Renal cortex interstitium (tissue), 11 donors: ENCODE measurements around the gene TSNAX. TPM values are rescaled to one million over a fixed set of nuclear protein-coding genes. Genes with fewer than 3 reads are reported as not detected.
A peak's percentile ranks its signal among the peaks of the same experiment; 100 is the strongest.

Source experiments
- DNase-seq, 11 donors: peaks; one replicate each; pipeline ENCODE4 v3.0.0-alpha.2; 2013; ENCODE audit warnings: low read depth in 9 of 11, low spot score in 4 of 11; ENCODE audit errors: extremely low read depth in 1 of 11
- polyA plus RNA-seq, 3 donors: library from polyadenylated mRNA; unstranded; fragments of 120-200 nt; gene quantifications; one replicate each; pipeline ENCODE4 v1.2.1, GENCODE V29; 2013; ENCODE audit not compliant: insufficient read length in 3 of 3

Gene TSNAX
- polyA plus RNA-seq, 3 donors, result 54.3 to 71.0 (median 59.2) TPM

DNA sequence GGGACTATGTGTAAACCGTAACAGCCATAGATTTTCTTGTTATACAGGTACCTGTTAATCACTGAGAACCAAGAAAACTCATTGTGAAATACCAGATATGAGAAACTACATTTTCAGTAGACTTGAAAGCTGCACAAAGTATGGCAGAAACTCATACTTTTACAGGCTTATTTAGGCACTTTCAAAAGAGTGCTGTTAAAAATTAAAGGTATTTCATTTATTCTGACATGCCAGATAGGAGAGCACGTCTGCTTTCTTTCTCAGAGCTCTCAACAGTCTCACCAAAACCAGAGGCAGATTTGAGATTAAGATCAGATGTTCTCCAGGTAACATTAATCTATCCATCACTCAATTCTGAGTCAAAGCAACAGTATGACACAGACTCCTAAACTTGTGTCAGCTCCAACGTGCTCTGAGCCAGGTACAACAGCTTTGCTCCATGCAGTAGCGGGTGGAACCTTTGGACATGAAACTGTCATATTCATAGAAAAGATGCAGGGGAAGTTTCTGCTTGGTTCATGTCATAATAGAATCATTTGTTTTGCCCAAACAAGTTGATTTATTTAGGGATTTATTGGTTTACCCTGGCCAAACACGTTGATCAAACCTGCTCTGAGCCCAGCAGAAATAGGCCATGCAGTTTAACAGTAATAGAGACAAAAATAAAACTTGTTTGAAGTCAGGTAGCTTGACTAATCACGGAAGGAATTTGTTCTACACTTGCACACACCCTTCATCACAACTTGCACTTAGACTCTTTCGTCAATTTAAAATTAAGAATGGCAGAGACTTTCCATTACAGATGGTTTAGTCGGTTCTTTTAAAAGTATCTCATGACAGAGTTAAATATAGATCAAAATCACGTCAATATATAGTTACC is 20.8 kb upstream of the TSNAX start:
- no peak for DNase-seq

GRCh38 chr1:231508497-231508896 is 20.0 kb upstream of the TSNAX start:
- no peak for DNase-seq

DNA sequence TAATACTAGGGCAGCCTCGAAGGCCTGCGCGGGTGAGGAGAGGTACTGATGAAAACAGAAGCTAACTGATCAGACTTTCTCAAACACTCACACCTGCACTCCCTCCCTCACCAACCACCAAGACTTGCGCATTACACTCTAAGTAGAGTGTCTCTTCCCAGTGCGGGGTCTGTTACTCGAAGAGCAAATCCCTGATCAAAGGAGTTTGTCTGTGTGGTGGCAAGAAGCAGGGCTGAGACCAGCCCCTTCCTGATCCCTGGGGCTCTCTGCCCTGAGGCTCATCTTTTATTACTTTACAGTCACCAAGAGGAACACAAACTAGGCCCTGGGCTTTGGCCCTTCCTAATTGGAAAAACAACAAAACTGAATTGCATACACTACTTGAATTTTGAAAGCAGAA is 19.5 kb upstream of the TSNAX start:
- no peak for DNase-seq

- DNase-seq, result no peak
Observed at GRCh38 chr1:231512147-231512698, 16.2 kb upstream of the TSNAX start.

DNA sequence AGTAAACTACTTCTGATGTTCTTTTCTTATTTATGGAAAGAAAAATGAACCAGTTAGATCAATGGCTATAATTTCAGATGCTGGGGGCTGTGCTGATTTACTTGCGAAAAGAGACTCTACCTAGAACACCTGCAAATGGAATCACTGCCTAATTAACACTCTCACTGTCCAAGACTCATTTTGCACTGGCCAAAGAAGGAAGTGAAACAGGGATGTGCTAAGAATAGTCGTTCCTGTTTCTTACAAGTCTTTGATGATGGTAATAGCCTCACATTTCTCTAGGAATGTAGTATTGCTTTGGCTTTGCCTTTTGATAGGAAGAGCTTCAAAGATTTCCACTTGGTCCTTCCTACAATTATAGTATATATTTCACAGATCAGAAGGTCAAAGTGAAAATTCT is 12.7 kb upstream of the TSNAX start:
- no peak for DNase-seq

- DNase-seq, result no peak
Observed at GRCh38 chr1:231517076-231517475, 11.4 kb upstream of the TSNAX start.

- DNase-seq, result no peak
Observed at GRCh38 chr1:231518485-231519034, 9.9 kb upstream of the TSNAX start.

- DNase-seq, result no peak
Observed at GRCh38 chr1:231519166-231519565, 9.3 kb upstream of the TSNAX start.

DNA sequence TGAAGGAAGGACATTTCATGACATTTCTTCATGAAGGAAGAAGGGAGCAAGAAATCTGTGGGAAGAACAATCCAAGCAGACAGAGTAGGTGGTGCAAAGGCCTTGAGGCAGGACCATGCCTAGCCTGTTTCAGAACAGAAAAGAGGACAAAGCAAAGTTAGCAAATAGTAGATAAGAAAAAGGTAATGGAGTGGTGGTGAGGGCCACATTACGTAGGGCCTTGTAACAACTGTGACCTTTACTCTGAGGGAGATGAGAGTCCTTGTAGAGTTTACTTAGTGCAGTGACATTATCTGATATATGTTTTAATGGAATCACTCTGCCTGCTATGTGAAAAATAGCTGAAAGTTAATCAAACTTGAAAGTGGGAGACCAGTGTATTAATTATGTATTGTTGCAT is 6.4 kb upstream of the TSNAX start:
- no peak for DNase-seq

GRCh38 chr1:231522931-231523642 is 5.4 kb upstream of the TSNAX start:
- DNase-seq, result no peak

GRCh38 chr1:231523816-231524215 is 4.7 kb upstream of the TSNAX start:
- DNase-seq, result no peak

DNA sequence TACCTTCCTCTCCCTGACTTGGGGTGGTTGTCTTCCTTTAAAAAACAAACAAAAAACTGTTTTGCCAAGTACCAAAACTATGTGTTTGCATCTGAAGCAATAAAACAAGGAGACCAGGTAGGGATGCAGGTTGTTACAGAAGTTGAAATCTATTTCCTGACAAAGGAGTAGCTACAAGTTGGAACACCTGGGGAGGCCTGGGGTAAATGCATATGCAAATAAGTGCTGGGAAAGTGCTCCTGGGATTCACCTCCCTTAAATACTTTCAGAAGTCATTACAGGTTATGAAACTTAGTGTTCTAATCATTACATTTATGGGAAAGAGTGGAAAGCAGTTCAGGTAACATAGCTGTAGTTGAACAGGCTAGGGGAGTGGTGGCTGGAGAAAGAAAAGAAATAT is 1.9 kb upstream of the TSNAX start:
- DNase-seq, result no peak

GRCh38 chr1:231527586-231528171 is 790 bp upstream of the TSNAX start:
- no peak for DNase-seq

DNA sequence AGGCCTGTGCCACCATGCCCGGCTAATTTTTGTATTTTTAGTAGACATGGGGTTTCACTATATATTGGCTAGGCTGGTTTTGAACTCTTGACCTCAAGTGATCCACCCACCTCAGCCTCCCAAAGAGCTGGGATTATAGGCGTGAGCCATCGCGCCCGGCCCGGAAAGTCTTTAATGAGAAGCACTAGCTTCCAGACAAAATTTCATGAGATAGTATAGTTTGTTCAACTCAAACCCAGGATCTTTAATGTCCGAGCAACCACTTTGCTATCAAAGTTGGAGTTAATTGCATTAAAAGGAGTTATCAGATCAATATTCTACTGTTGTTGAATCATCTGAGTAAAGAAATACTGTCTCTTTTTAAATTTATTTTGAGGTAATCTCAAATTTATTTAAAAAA is 4.8 kb downstream of the TSNAX start:
- no peak for DNase-seq

- DNase-seq, result no peak
Observed at GRCh38 chr1:231534703-231535159, 6.3 kb downstream of the TSNAX start.

DNA sequence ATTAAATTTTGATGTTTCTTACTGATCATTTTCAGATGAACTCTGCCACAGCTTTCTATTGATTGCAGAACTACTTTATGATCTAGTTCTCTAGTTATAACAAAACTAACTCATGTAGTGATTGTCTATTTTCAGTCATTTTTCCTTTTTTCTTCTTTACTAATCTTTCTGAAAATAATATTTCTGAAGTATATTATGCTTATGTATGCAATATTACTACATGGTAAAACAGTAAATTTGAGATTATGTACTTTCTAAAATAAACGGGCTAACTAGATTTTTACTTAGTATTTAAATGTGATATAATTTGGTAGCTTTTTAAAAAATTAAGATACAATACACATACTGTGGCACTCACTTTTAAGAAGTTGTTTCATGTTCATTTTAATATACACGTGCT is 7.6 kb downstream of the TSNAX start:
- no peak for DNase-seq

DNA sequence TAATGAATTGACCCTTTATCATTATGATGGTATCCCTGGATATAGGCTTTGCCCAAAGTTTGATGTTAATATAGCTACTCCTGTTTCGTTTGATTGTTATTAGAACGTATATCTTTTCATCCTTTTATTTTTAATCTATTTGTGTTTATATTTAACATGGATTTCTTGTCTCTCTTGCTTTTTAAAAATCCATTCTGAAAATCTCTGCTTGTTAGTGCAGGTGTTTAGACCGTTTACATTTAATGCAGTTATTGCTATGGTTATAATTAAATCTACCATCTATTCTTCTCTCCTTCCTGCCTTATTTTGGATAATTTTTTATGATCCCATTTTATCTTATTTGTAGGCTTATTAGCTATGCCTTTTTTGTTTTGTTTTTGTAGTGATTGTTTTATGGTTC is 12.4 kb downstream of the TSNAX start:
- DNase-seq, result no peak

GRCh38 chr1:231541842-231542241 is 13.4 kb downstream of the TSNAX start:
- DNase-seq, result no peak

DNA sequence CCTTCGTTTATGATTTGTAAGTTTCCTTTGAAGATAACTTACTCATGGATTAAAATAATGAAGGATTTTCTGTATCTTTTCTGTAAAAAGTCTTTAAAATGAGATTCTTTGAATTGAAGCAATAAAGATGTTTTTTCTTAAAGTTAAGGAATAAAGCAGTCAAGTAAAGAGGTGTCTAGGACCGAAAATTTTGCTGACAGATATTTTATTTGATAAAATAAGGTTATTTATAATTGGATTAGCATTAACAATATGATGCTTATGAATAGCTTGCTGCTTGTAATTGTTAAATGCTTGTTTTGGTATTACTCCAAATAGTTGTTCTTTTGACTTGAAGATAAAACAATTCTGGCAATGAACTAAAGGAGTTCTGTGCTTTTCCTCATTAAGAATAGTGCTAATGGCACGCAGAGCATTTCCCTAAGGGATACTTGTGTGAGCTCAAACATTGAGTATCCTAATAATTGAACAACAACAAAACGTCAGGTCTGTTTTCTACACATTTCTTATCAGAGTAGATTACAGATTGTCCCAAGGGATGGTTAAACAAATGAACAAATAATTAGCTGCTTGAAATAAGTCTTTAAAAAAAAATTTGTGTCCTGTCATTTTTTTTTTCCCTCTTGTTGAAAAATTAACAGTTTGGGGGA is 16.6 kb downstream of the TSNAX start:
- peak in 5 of 11 donors; percentile 7 to 34 (median 16) for DNase-seq
